GM23338 (cell line): ENCODE measurements around the gene NEK2. TPM values are rescaled to one million over a fixed set of nuclear protein-coding genes. Genes with fewer than 3 reads are reported as not detected.
"Not testable (repeated sequence)": the region's sequence is repeated elsewhere in the genome, so short reads cannot be mapped to it uniquely, and the experiment has no call there.

Experiments
- ATAC-seq: fragments of 200-7000 bp; cut with Tn5 transposase; 3 replicates; pipeline ENCODE4 v1.9.1; 2020
- DNase-seq: peaks from one replicate; pipeline ENCODE4 v3.0.0-alpha.2; 2015; ENCODE audit warnings: low spot score
- H2AFZ ChIP-seq: fragments of 200-600 bp; sonication (generic); 2 replicates; pipeline ENCODE4 v1.8.0; 2016; ENCODE audit warnings: antibody characterized with exemption, mild to moderate bottlenecking, moderate library complexity
- H3F3A ChIP-seq: fragments of 200-600 bp; sonication (generic); replicated peaks from 2 replicates; pipeline ENCODE4 v1.8.0; 2017; ENCODE audit warnings: antibody characterized with exemption, mixed run types, low read depth
- H3K27ac ChIP-seq: fragments of 200-600 bp; sonication (generic); 2 replicates; pipeline ENCODE4 v1.6.1; 2016; ENCODE audit warnings: low read depth
- H3K27me3 ChIP-seq: fragments of 200-600 bp; sonication (generic); 2 replicates; pipeline ENCODE4 v1.8.0; 2016; ENCODE audit warnings: mild to moderate bottlenecking, mixed run types, moderate library complexity; ENCODE audit not compliant: insufficient read depth
- H3K36me3 ChIP-seq: fragments of 200-600 bp; sonication (generic); 2 replicates; pipeline ENCODE4 v1.8.0; 2016; ENCODE audit warnings: mild to moderate bottlenecking; ENCODE audit not compliant: insufficient read depth
- H3K4me1 ChIP-seq: fragments of 200-600 bp; sonication (generic); 2 replicates; pipeline ENCODE4 v1.8.0; 2016; ENCODE audit warnings: mild to moderate bottlenecking, moderate library complexity; ENCODE audit not compliant: insufficient read depth
- H3K4me2 ChIP-seq: fragments of 200-600 bp; sonication (generic); 2 replicates; pipeline ENCODE4 v1.7.1; 2017; ENCODE audit warnings: mixed run types
- H3K4me3 ChIP-seq: fragments of 200-600 bp; sonication (generic); 2 replicates; pipeline ENCODE4 v1.6.1; 2016; ENCODE audit warnings: mixed run types
- H3K79me2 ChIP-seq: fragments of 200-600 bp; sonication (generic); replicated peaks from 2 replicates; pipeline ENCODE4 v1.8.0; 2017; ENCODE audit warnings: mild to moderate bottlenecking; ENCODE audit not compliant: insufficient read depth
- H3K9me2 ChIP-seq: fragments of 200-600 bp; sonication (generic); 2 replicates; pipeline ENCODE4 v1.8.0; 2017; ENCODE audit not compliant: insufficient read depth
- H4K20me1 ChIP-seq: fragments of 200-600 bp; sonication (generic); replicated peaks from 2 replicates; pipeline ENCODE4 v1.8.0; 2017; ENCODE audit warnings: mild to moderate bottlenecking; ENCODE audit not compliant: insufficient read depth
- H3K27ac Mint-ChIP-seq: 2 replicates; pipeline ENCODE4 v1.8.0; 2020; ENCODE audit warnings: inconsistent platforms, mild to moderate bottlenecking, moderate library complexity, mixed read lengths
- H3K27me3 Mint-ChIP-seq: 3 replicates; pipeline ENCODE4 v1.8.0; 2022; ENCODE audit warnings: low read depth, mild to moderate bottlenecking, moderate library complexity, mixed read lengths, inconsistent platforms; ENCODE audit not compliant: insufficient read depth, poor library complexity
- H3K36me3 Mint-ChIP-seq: 3 replicates; pipeline ENCODE4 v1.8.0; 2021; ENCODE audit warnings: low read depth, mild to moderate bottlenecking, inconsistent platforms, moderate library complexity, mixed read lengths
- H3K4me1 Mint-ChIP-seq: 3 replicates; pipeline ENCODE4 v1.8.0; 2020; ENCODE audit warnings: mild to moderate bottlenecking, inconsistent platforms, mixed read lengths
- H3K4me3 Mint-ChIP-seq: 3 replicates; pipeline ENCODE4 v1.8.0; 2021; ENCODE audit warnings: moderate library complexity, mild to moderate bottlenecking, inconsistent platforms, mixed read lengths
- H3K9me3 Mint-ChIP-seq: 3 replicates; pipeline ENCODE4 v1.8.0; 2020; ENCODE audit warnings: moderate library complexity, mild to moderate bottlenecking, inconsistent platforms, mixed read lengths
- CREB1 ChIP-seq: fragments of 250-450 bp; sonication (Bioruptor Pico); IDR thresholded peaks from 2 replicates; pipeline ENCODE4 v1.5.0; 2020; ENCODE audit warnings: low read depth, mild to moderate bottlenecking, moderate library complexity
- ETS1 ChIP-seq: IDR thresholded peaks from 2 replicates; pipeline ENCODE4 v1.6.1; 2016; ENCODE audit warnings: antibody characterized with exemption
- EZH2 ChIP-seq: fragments of 200-600 bp; sonication (generic); IDR thresholded peaks from one replicate; pipeline ENCODE4 v1.8.0; 2017; ENCODE audit warnings: antibody characterized with exemption, mild to moderate bottlenecking, low read depth; ENCODE audit not compliant: unreplicated experiment
- EZH2phosphoT487 ChIP-seq: fragments of 200-600 bp; sonication (generic); IDR thresholded peaks from one replicate; pipeline ENCODE4 v1.8.1; 2018; ENCODE audit warnings: antibody characterized with exemption; ENCODE audit not compliant: unreplicated experiment
- NANOG ChIP-seq: IDR thresholded peaks from 2 replicates; pipeline ENCODE4 v1.6.1; 2016; ENCODE audit warnings: antibody characterized with exemption, borderline replicate concordance
- POLR2AphosphoS5 ChIP-seq: IDR thresholded peaks from 2 replicates; pipeline ENCODE4 v1.6.1; 2016; ENCODE audit warnings: antibody characterized with exemption, low read depth
- STAT1 ChIP-seq: IDR thresholded peaks from one replicate; pipeline ENCODE4 v1.6.1; 2016; ENCODE audit warnings: antibody characterized with exemption; ENCODE audit not compliant: unreplicated experiment
- ZNF114 ChIP-seq: fragments of 250-450 bp; sonication (Bioruptor Pico); IDR thresholded peaks from 2 replicates; pipeline ENCODE4 v1.5.0; 2020; ENCODE audit warnings: mild to moderate bottlenecking, moderate library complexity
- polyA plus RNA-seq: library from polyadenylated mRNA; unstranded; fragments of >200 nt; fragmentation: Nextera tagmentation; extraction: Ambion mirVana; gene quantifications from 2 replicates; pipeline ENCODE4 v1.2.1, GENCODE V29; 2016
- total RNA-seq: library from RNA; depleted of rRNA; stranded (reverse); fragments of >200 nt; shearing (Covaris generic); gene quantifications from 2 replicates; pipeline ENCODE4 v1.2.3, GENCODE V29; 2014
- TF ChIP-seq, protein P1 (sequence below): fragments of 250-450 bp; sonication (Bioruptor Pico); IDR thresholded peaks from 2 replicates; pipeline ENCODE4 v1.5.0; 2020; ENCODE audit warnings: mild to moderate bottlenecking, moderate library complexity
- TF ChIP-seq, protein P2 (sequence below), 2 experiments: fragments of 200-600 bp in 1 of 2; sonication (generic) in 1 of 2; conservative IDR thresholded peaks; 2 replicates each; pipeline versions ENCODE4 v1.5.1 to v1.6.1; 2016 to 2017; ENCODE audit warnings: antibody characterized with exemption in 2 of 2, low read depth in 2 of 2, mild to moderate bottlenecking in 2 of 2, moderate library complexity in 1 of 2

The NEK2 gene
- total and polyA plus RNA-seq, 2 experiments from 2014 or later: 17.0 to 24.9 TPM

GRCh38 chr1:211645601-211646000 is 29.8 kb downstream of the NEK2 start:
- H3K79me2 ChIP-seq, DNase-seq, H4K20me1 ChIP-seq, H3K27ac Mint-ChIP-seq, H3K36me3 ChIP-seq, H3K4me1 ChIP-seq, H3K27ac ChIP-seq, H3K4me3 Mint-ChIP-seq, H3K4me1 Mint-ChIP-seq, H3K9me3 Mint-ChIP-seq, H3K4me3 ChIP-seq, H3K4me2 ChIP-seq, H3F3A ChIP-seq, H3K36me3 Mint-ChIP-seq, H3K27me3 ChIP-seq, H3K9me2 ChIP-seq, ATAC-seq, H2AFZ ChIP-seq: not testable (repeated sequence)
- H3K27me3 Mint-ChIP-seq: peaks cover 10% of the 10 kb centered on the region

DNA sequence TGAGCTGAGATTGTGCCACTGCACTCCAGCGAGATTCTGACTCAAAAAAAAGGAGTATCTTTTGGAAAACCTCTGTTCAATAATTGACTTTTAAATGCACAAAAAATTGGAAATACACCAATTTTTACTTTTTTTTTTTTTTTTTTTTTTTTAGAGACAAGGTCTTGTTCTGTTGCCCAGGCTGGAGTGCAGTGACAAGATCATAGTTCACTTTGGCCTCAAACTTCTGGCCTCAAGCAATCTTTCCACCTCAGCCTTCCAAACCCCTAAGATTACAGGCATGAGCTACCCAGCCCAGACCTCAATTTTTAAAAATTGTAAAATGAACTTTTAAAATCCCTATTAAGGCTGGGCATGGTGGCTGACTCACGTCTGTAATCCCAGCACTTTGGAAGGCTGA is 30.8 kb downstream of the NEK2 start:
- Histone ChIP-seq H4K20me1 (no peaks in the 10 kb centered on the region), H3K79me2 (no peaks in the 10 kb centered on the region), H3K4me2 (no peak overlapping the region), H3K4me3 (no peak overlapping the region), H3K27ac (no peak overlapping the region), H2AFZ (no peak overlapping the region), H3K9me2 (no peaks in the 10 kb centered on the region), H3K36me3 (no peaks in the 10 kb centered on the region), H3F3A (no peaks in the 10 kb centered on the region), H3K4me1 (no peaks in the 10 kb centered on the region), H3K27me3 (no peaks in the 10 kb centered on the region)
- Mint-ChIP-seq H3K9me3 (no peaks in the 10 kb centered on the region; the same call in 2 of the 3 replicates), H3K27ac (no peak overlapping the region), H3K4me3 (no peak overlapping the region), H3K4me1 (peaks cover 12% of the 10 kb centered on the region; the same call in 2 of the 3 replicates), H3K36me3 (no peaks in the 10 kb centered on the region), H3K27me3 (peaks cover 8% of the 10 kb centered on the region)
- DNase-seq: no peak
- TF ChIP-seq NANOG: no peak
- no peak for TF ChIP-seq CREB1 (CRISPR knock-in tag)
- TF ChIP-seq, protein P1, sequence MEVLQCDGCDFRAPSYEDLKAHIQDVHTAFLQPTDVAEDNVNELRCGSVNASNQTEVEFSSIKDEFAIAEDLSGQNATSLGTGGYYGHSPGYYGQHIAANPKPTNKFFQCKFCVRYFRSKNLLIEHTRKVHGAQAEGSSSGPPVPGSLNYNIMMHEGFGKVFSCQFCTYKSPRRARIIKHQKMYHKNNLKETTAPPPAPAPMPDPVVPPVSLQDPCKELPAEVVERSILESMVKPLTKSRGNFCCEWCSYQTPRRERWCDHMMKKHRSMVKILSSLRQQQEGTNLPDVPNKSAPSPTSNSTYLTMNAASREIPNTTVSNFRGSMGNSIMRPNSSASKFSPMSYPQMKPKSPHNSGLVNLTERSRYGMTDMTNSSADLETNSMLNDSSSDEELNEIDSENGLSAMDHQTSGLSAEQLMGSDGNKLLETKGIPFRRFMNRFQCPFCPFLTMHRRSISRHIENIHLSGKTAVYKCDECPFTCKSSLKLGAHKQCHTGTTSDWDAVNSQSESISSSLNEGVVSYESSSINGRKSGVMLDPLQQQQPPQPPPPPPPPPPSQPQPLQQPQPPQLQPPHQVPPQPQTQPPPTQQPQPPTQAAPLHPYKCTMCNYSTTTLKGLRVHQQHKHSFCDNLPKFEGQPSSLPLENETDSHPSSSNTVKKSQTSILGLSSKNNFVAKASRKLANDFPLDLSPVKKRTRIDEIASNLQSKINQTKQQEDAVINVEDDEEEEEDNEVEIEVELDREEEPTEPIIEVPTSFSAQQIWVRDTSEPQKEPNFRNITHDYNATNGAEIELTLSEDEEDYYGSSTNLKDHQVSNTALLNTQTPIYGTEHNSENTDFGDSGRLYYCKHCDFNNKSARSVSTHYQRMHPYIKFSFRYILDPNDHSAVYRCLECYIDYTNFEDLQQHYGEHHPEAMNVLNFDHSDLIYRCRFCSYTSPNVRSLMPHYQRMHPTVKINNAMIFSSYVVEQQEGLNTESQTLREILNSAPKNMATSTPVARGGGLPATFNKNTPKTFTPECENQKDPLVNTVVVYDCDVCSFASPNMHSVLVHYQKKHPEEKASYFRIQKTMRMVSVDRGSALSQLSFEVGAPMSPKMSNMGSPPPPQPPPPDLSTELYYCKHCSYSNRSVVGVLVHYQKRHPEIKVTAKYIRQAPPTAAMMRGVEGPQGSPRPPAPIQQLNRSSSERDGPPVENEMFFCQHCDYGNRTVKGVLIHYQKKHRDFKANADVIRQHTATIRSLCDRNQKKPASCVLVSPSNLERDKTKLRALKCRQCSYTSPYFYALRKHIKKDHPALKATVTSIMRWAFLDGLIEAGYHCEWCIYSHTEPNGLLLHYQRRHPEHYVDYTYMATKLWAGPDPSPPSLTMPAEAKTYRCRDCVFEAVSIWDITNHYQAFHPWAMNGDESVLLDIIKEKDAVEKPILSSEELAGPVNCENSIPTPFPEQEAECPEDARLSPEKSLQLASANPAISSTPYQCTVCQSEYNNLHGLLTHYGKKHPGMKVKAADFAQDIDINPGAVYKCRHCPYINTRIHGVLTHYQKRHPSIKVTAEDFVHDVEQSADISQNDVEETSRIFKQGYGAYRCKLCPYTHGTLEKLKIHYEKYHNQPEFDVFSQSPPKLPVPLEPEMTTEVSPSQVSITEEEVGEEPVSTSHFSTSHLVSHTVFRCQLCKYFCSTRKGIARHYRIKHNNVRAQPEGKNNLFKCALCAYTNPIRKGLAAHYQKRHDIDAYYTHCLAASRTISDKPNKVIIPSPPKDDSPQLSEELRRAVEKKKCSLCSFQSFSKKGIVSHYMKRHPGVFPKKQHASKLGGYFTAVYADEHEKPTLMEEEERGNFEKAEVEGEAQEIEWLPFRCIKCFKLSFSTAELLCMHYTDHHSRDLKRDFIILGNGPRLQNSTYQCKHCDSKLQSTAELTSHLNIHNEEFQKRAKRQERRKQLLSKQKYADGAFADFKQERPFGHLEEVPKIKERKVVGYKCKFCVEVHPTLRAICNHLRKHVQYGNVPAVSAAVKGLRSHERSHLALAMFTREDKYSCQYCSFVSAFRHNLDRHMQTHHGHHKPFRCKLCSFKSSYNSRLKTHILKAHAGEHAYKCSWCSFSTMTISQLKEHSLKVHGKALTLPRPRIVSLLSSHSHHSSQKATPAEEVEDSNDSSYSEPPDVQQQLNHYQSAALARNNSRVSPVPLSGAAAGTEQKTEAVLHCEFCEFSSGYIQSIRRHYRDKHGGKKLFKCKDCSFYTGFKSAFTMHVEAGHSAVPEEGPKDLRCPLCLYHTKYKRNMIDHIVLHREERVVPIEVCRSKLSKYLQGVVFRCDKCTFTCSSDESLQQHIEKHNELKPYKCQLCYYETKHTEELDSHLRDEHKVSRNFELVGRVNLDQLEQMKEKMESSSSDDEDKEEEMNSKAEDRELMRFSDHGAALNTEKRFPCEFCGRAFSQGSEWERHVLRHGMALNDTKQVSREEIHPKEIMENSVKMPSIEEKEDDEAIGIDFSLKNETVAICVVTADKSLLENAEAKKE (CRISPR knock-in tag): no peak
- TF ChIP-seq ETS1: no peak
- TF ChIP-seq EZH2phosphoT487: no peak
- TF ChIP-seq POLR2AphosphoS5: no peak
- TF ChIP-seq EZH2: no peak
- TF ChIP-seq STAT1: no peak
- no peak for TF ChIP-seq ZNF114
- TF ChIP-seq, protein P2, sequence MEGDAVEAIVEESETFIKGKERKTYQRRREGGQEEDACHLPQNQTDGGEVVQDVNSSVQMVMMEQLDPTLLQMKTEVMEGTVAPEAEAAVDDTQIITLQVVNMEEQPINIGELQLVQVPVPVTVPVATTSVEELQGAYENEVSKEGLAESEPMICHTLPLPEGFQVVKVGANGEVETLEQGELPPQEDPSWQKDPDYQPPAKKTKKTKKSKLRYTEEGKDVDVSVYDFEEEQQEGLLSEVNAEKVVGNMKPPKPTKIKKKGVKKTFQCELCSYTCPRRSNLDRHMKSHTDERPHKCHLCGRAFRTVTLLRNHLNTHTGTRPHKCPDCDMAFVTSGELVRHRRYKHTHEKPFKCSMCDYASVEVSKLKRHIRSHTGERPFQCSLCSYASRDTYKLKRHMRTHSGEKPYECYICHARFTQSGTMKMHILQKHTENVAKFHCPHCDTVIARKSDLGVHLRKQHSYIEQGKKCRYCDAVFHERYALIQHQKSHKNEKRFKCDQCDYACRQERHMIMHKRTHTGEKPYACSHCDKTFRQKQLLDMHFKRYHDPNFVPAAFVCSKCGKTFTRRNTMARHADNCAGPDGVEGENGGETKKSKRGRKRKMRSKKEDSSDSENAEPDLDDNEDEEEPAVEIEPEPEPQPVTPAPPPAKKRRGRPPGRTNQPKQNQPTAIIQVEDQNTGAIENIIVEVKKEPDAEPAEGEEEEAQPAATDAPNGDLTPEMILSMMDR (conservative IDR thresholded peaks at IDR 0.05; ENCODE audit: low read depth in 2 of 2): no peak
- no peak for ATAC-seq
